Cardiac muscle cell (in vitro differentiated cells and primary cell): ENCODE measurements around the gene IFT52. TPM values are rescaled to one million over a fixed set of nuclear protein-coding genes. Genes with fewer than 3 reads are reported as not detected.

Experiments
- DNase-seq, 2 donors: peaks; one replicate each; pipeline versions ENCODE4 v3.0.0 to v3.0.0-alpha.2; 2010 to 2017; ENCODE audit warnings: low read depth in 1 of 2, low spot score in 1 of 2
- H3K27ac ChIP-seq: fragments of 200-600 bp; sonication (generic); 2 replicates; pipeline ENCODE4 v1.5.1; 2016
- H3K27me3 ChIP-seq: fragments of 200-600 bp; sonication (generic); 2 replicates; pipeline ENCODE4 v1.6.0; 2016; ENCODE audit warnings: control low read depth
- H3K36me3 ChIP-seq: fragments of 200-600 bp; sonication (generic); 2 replicates; pipeline ENCODE4 v1.5.1; 2016; ENCODE audit warnings: control low read depth
- H3K4me1 ChIP-seq: fragments of 200-600 bp; sonication (generic); 2 replicates; pipeline ENCODE4 v1.8.1; 2017; ENCODE audit warnings: low read depth, mild to moderate bottlenecking, mixed run types
- H3K4me3 ChIP-seq: fragments of 200-600 bp; sonication (generic); 2 replicates; pipeline ENCODE4 v1.5.1; 2016; ENCODE audit warnings: mild to moderate bottlenecking
- H3K9me3 ChIP-seq: fragments of 200-600 bp; sonication (generic); 2 replicates; pipeline ENCODE4 v1.5.1; 2017; ENCODE audit warnings: low read depth, mild to moderate bottlenecking, control low read depth
- CTCF ChIP-seq: IDR thresholded peaks from 2 replicates; pipeline ENCODE4 v1.5.1; 2012; ENCODE audit warnings: low read depth, mild to moderate bottlenecking, low read length
- polyA plus RNA-seq: library from polyadenylated mRNA; unstranded; fragments of >200 nt; fragmentation: Nextera tagmentation; extraction: Ambion mirVana; gene quantifications from 2 replicates; pipeline ENCODE4 v1.2.1, GENCODE V29; 2016
- total RNA-seq: library from RNA; depleted of rRNA; stranded (reverse); fragments of >200 nt; gene quantifications from 2 replicates; pipeline ENCODE4 v1.2.3, GENCODE V29; 2016

The IFT52 gene
- total and polyA plus RNA-seq, 2 experiments from 2014 or later = 20.6 to 26.4 TPM

GRCh38 chr20:43676368-43676767, 85.6 kb downstream of the IFT52 start:
- Histone ChIP-seq H3K27ac (no peak overlapping the region), H3K27me3 (no peaks in the 10 kb centered on the region), H3K9me3 (no peaks in the 10 kb centered on the region), H3K4me1 (peaks cover 3% of the 10 kb centered on the region), H3K4me3 (no peak overlapping the region), H3K36me3 (no peaks in the 10 kb centered on the region)
- no peak for TF ChIP-seq CTCF
- DNase-seq = no peak

- no peak overlapping the region for H3K27ac ChIP-seq
Observed at GRCh38 chr20:43680981-43681380, 90.2 kb downstream of the IFT52 start.

GRCh38 chr20:43681468-43681942, 90.8 kb downstream of the IFT52 start:
- no peak overlapping the region for H3K4me3 ChIP-seq
- no peaks in the 10 kb centered on the region for H3K9me3 ChIP-seq
- TF ChIP-seq CTCF = no peak
- DNase-seq = peak in 1 of 2 donors; percentile 30
- H3K36me3 ChIP-seq = no peaks in the 10 kb centered on the region
- H3K27ac ChIP-seq = no peak overlapping the region
- peaks cover 3% of the 10 kb centered on the region for H3K4me1 ChIP-seq
- no peaks in the 10 kb centered on the region for H3K27me3 ChIP-seq

More at GRCh38 chr20:43680981-43681380, 90.2 kb downstream of the IFT52 start:
- Histone ChIP-seq H3K9me3 (no peaks in the 10 kb centered on the region), H3K27me3 (no peaks in the 10 kb centered on the region), H3K36me3 (no peaks in the 10 kb centered on the region), H3K4me3 (no peak overlapping the region), H3K4me1 (peaks cover 3% of the 10 kb centered on the region)
- no peak for TF ChIP-seq CTCF
- no peak for DNase-seq

GRCh38 chr20:43681991-43682410, 91.3 kb downstream of the IFT52 start:
- TF ChIP-seq CTCF = no peak
- no peaks in the 10 kb centered on the region for H3K36me3 ChIP-seq
- no peak overlapping the region for H3K27ac ChIP-seq
- H3K27me3 ChIP-seq = no peaks in the 10 kb centered on the region
- peaks cover 2% of the 10 kb centered on the region for H3K4me1 ChIP-seq
- no peaks in the 10 kb centered on the region for H3K9me3 ChIP-seq
- no peak for DNase-seq
- H3K4me3 ChIP-seq = no peak overlapping the region

GRCh38 chr20:43682446-43682845, 91.7 kb downstream of the IFT52 start:
- Histone ChIP-seq H3K4me3 (no peak overlapping the region), H3K27me3 (no peaks in the 10 kb centered on the region), H3K27ac (no peak overlapping the region), H3K4me1 (no peaks in the 10 kb centered on the region), H3K36me3 (no peaks in the 10 kb centered on the region), H3K9me3 (no peaks in the 10 kb centered on the region)
- DNase-seq = no peak
- no peak for TF ChIP-seq CTCF

- no peak for DNase-seq
- Histone ChIP-seq H3K27ac (no peak overlapping the region), H3K4me1 (no peaks in the 10 kb centered on the region), H3K27me3 (no peaks in the 10 kb centered on the region), H3K9me3 (no peaks in the 10 kb centered on the region), H3K36me3 (no peaks in the 10 kb centered on the region), H3K4me3 (no peak overlapping the region)
- no peak for TF ChIP-seq CTCF
Observed at GRCh38 chr20:43686820-43687219, 96.1 kb downstream of the IFT52 start.
